SU-DHL-6 (cell line): Measurements from ENCODE around the gene GPR162.

ENCODE experiments used
- CTCF ChIP-seq: fragments of 200-600 bp; sonication (generic); IDR thresholded peaks from one replicate; pipeline ENCODE4 v1.5.1; 2017; ENCODE audit warnings: antibody characterized with exemption, mild to moderate bottlenecking, low read length, moderate library complexity; ENCODE audit not compliant: insufficient read depth, poor library complexity, severe bottlenecking
- EZH2phosphoT487 ChIP-seq: fragments of 200-600 bp; sonication (generic), shearing (Covaris generic); conservative IDR thresholded peaks from 2 replicates; pipeline ENCODE4 v1.6.1; 2018; ENCODE audit warnings: mild to moderate bottlenecking, antibody characterized with exemption, low read length, moderate library complexity, mixed read lengths

DNA sequence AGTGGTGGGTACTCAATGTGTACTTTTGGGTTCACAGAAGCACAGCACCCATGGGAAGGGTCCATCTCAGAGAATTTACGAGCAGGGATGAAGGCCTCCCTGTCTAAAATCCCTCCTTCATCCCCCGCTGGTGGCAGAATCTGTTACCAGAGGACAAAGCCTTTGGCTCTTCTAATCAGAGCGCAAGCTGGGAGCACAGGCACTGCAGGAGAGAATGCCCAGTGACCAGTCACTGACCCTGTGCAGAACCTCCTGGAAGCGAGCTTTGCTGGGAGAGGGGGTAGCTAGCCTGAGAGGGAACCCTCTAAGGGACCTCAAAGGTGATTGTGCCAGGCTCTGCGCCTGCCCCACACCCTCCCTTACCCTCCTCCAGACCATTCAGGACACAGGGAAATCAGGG lies 1.5 kb upstream of the GPR162 start:
- no peak for TF ChIP-seq CTCF
- TF ChIP-seq EZH2phosphoT487 = no peak
